Common myeloid progenitor, CD34-positive (primary cell): ENCODE data around the gene SLC6A3.

ENCODE experiments used
- CTCF ChIA-PET: fragments of 350-600 bp; sonication (Branson Sonifier 250); formaldehyde crosslinking; loops from one replicate; lab custom pipeline; 2021; ENCODE audit warnings: antibody characterized with exemption; lab: Charles Lee
- POLR2A ChIA-PET: fragments of 350-600 bp; sonication (Branson Sonifier 250); formaldehyde crosslinking; loops from one replicate; lab custom pipeline; 2021; ENCODE audit warnings: antibody characterized with exemption; lab: Charles Lee
- DNase-seq, 3 donors: peaks; one replicate each; pipeline versions ENCODE4 v3.0.0 to v3.0.0-alpha.2; 2013
- H3K27ac ChIP-seq, 2 experiments: 1 replicate in 1 of 2; 2 replicates in 1 of 2; pipeline ENCODE4 v1.7.0; 2013; ENCODE audit warnings: inconsistent platforms in 2 of 2, low read length in 2 of 2, mild to moderate bottlenecking in 2 of 2, low read depth in 1 of 2, moderate library complexity in 1 of 2; ENCODE audit not compliant: severe bottlenecking in 2 of 2, insufficient read depth in 1 of 2, poor library complexity in 1 of 2
- H3K27me3 ChIP-seq, 5 experiments: replicated peaks in 2 of 5; 1 replicate in 3 of 5; 2 replicates in 2 of 5; pipeline versions ENCODE4 v1.6.1 to v1.7.0; 2013; ENCODE audit warnings: low read length in 4 of 5, mild to moderate bottlenecking in 2 of 5, moderate library complexity in 2 of 5, inconsistent platforms in 1 of 5; ENCODE audit not compliant: insufficient read depth in 5 of 5, control insufficient read depth in 4 of 5
- H3K36me3 ChIP-seq, 4 experiments: 1 replicate in 2 of 4; 2 replicates in 2 of 4; pipeline versions ENCODE4 v1.6.1 to v1.7.0; 2013; ENCODE audit warnings: low read length in 3 of 4, control low read depth in 1 of 4, mild to moderate bottlenecking in 1 of 4; ENCODE audit not compliant: control insufficient read depth in 4 of 4, insufficient read depth in 4 of 4
- H3K4me1 ChIP-seq, 4 experiments: 1 replicate in 3 of 4; 2 replicates in 1 of 4; pipeline versions ENCODE4 v1.6.1 to v1.7.1; 2013; ENCODE audit warnings: low read length in 3 of 4, mild to moderate bottlenecking in 3 of 4, control low read depth in 1 of 4, inconsistent platforms in 1 of 4, moderate library complexity in 1 of 4; ENCODE audit not compliant: control insufficient read depth in 4 of 4, insufficient read depth in 4 of 4; ENCODE audit errors: control extremely low read depth in 1 of 4
- H3K4me3 ChIP-seq, 7 experiments: 1 replicate in 4 of 7; 2 replicates in 3 of 7; pipeline versions ENCODE4 v1.5.1 to v1.7.0; 2013; ENCODE audit warnings: mild to moderate bottlenecking in 7 of 7, low read length in 6 of 7, moderate library complexity in 6 of 7, inconsistent platforms in 2 of 7, low read depth in 2 of 7, control low read depth in 1 of 7; ENCODE audit not compliant: insufficient read depth in 4 of 7, control insufficient read depth in 1 of 7; ENCODE audit errors: extremely low read depth in 1 of 7
- H3K9me3 ChIP-seq, 5 experiments: 1 replicate in 4 of 5; 2 replicates in 1 of 5; pipeline versions ENCODE4 v1.6.1 to v1.7.1; 2013; ENCODE audit warnings: low read length in 4 of 5, mild to moderate bottlenecking in 2 of 5, inconsistent platforms in 1 of 5, low read depth in 1 of 5, moderate library complexity in 1 of 5; ENCODE audit not compliant: control insufficient read depth in 4 of 5, insufficient read depth in 2 of 5; ENCODE audit errors: control extremely low read depth in 1 of 5
- WGBS: methylation state at CpG from one replicate; pipeline ENCODE4 v1.1.5; 2013; ENCODE audit not compliant: insufficient coverage; 5-methylcytosine and 5-hydroxymethylcytosine counted together

The SLC6A3 gene

GRCh38 chr5:1487079-1487764 lies 42.0 kb upstream of the SLC6A3 start:
- Histone ChIP-seq H3K27ac (no peak overlapping the region), H3K36me3 (peaks cover 0 to 54% (median 35%) of the 10 kb centered on the region in 4 experiments), H3K4me3 (no peak overlapping the region), H3K27me3 (no peaks in the 10 kb centered on the region), H3K9me3 (no peaks in the 10 kb centered on the region), H3K4me1 (no peaks in the 10 kb centered on the region)
- WGBS: 91% methylated on average over 27 of the region's 27 CpGs
- ChIA-PET POLR2A (no interaction called here), CTCF (no interaction called here)
- no peak for DNase-seq

GRCh38 chr5:1486271-1486670 lies 41.0 kb upstream of the SLC6A3 start:
- ChIA-PET POLR2A (no interaction called here), CTCF (interaction anchor here (1.1 kb wide), 1 partner anchor 9 kb away, joined by 3 read pairs; no protein-coding TSS in a partner anchor)
- Histone ChIP-seq H3K9me3 (no peaks in the 10 kb centered on the region), H3K36me3 (peaks cover 0 to 52% (median 32%) of the 10 kb centered on the region in 4 experiments), H3K27me3 (no peaks in the 10 kb centered on the region), H3K4me1 (peaks cover 0 to 6% (median 0%) of the 10 kb centered on the region in 4 experiments), H3K4me3 (no peak overlapping the region), H3K27ac (no peak overlapping the region)
- WGBS: 100% methylated on average over 6 of the region's 13 CpGs
- DNase-seq: no peak

DNA sequence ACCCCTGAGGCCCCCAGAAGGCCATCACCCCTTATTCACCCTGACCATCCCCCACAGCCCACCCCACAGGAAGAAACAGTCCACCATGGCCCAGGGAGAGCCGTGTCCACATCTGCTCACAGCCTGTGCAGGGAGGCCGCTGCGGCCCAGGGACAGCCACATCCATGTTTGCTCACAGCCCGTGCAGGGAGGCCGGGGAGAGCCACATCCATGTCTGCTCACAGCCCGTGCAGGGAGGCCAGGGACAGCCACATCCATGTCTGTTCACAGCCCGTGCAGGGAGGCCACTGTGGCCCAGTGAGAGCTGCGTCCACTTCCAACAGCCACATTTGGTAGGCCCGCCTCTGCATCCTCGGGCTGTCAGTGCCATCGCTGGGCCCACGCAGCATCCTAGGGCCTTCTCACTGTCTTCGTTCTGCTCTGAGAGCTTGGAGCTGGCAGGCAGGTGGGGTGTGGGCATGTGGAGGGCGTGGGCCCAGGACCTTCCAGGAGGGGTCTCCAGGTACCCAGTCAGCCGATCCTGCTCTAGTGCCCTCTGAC lies 40.4 kb upstream of the SLC6A3 start:
- Histone ChIP-seq H3K36me3 (peaks cover 0 to 47% (median 29%) of the 10 kb centered on the region in 4 experiments), H3K27me3 (no peaks in the 10 kb centered on the region), H3K4me1 (peaks cover 0 to 7% (median 0%) of the 10 kb centered on the region in 4 experiments), H3K9me3 (no peaks in the 10 kb centered on the region), H3K27ac (no peak overlapping the region), H3K4me3 (no peak overlapping the region)
- CTCF ChIA-PET: interaction anchor here (1.1 kb wide), 1 partner anchor 9 kb away, joined by 3 read pairs; no protein-coding TSS in a partner anchor
- POLR2A ChIA-PET: no interaction called here
- 85% methylated on average over 14 of the region's 15 CpGs for WGBS
- DNase-seq: no peak

DNA sequence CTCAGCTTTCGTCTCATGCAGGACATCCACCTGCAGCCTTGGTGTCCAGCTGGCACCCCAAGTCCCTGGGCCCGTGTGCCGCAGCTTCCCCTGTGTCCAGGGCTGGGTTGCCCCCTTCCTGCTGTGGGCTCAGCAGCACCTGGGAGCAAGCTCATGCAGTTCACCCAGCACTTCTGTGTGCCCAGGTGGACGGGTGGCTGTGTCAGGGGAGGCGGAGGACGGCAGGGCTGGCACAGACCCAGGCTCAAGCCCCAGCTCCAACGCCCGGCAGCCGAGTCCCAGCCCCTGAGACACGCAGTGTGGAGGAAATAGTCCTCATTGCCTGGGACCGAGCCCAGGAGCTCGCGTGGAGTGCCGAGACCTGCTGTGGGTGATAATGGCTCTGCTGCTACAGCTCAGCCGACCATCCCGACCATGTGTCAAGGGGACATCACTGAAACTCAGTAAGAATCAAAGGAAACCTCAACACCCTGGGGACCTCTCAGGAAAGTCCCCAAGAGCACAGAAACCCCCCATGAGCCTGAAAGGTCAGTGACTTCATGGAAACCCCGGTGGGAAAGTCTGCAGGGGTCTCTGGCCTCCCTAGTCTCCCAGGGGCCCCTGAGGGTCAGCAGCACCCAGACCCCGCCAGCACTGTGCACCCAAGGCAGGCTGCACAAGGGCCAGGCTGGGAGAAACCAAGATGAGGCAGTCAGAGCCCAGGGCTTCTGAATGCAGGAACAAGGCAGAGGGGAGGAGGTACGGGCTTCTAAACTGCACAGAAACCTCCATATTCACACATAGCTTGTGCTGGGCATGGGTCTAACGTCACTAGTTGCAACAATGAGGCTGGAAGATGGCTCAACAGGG lies 39.7 kb upstream of the SLC6A3 start:
- Histone ChIP-seq H3K27me3 (no peaks in the 10 kb centered on the region), H3K27ac (no peak overlapping the region), H3K36me3 (peaks cover 0 to 42% (median 25%) of the 10 kb centered on the region in 4 experiments), H3K4me1 (peaks cover 0 to 7% (median 0%) of the 10 kb centered on the region in 4 experiments), H3K9me3 (no peaks in the 10 kb centered on the region), H3K4me3 (no peak overlapping the region)
- peak in 1 of 3 donors; percentile 26 for DNase-seq
- POLR2A ChIA-PET: no interaction called here
- WGBS: 92% methylated on average over 18 of the region's 20 CpGs
- CTCF ChIA-PET: interaction anchor here (0.6 to 4.2 kb wide), 3 partner anchors 8 to 159 kb away, joined by 3 to 24 read pairs (median 3); no protein-coding TSS in a partner anchor

- Histone ChIP-seq H3K36me3 (peaks cover 0 to 35% (median 22%) of the 10 kb centered on the region in 4 experiments), H3K4me1 (peaks cover 0 to 10% (median 0%) of the 10 kb centered on the region in 4 experiments), H3K27ac (no peak overlapping the region), H3K9me3 (no peaks in the 10 kb centered on the region), H3K4me3 (no peak overlapping the region), H3K27me3 (no peaks in the 10 kb centered on the region)
- POLR2A ChIA-PET: interaction anchor here (0.6 kb wide), 1 partner anchor 69 kb away, joined by 7 read pairs; no protein-coding TSS in a partner anchor
- DNase-seq: no peak
- 97% methylated on average over 22 of the region's 33 CpGs for WGBS
- CTCF ChIA-PET: interaction anchor here (0.6 to 4.2 kb wide), 4 partner anchors 8 to 160 kb away, joined by 3 to 24 read pairs (median 4); no protein-coding TSS in a partner anchor
Measured at GRCh38 chr5:1483856-1484729, 38.9 kb upstream of the SLC6A3 start.

DNA sequence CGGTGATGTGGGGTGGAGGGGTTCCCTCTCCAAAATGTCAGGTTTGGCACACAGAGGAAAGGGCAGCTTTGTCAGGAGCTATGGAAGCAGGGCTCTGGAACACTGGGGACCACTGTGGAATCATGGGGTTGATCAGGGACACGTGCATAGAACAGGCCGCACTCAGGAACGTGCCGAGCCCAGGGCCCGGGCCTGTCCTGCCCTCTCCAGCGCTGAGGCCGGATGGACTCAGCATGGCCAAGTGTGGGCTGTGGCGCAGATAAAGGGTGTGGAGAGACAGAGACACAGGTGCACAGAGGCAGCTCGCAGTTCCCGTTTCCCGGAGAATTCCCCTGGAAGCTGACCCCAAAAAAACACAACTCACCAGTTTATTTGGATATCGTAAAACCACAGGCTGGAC lies 37.8 kb upstream of the SLC6A3 start:
- peaks cover 0 to 33% (median 24%) of the 10 kb centered on the region in 4 experiments for H3K36me3 ChIP-seq
- over 99% methylated on average over 11 of the region's 13 CpGs for WGBS
- no peaks in the 10 kb centered on the region for H3K27me3 ChIP-seq
- ChIA-PET POLR2A (interaction anchor here (0.6 kb wide), 1 partner anchor 70 kb away, joined by 7 read pairs; no protein-coding TSS in a partner anchor), CTCF (interaction anchor here (0.8 to 4.2 kb wide), 4 partner anchors 9 to 161 kb away, joined by 3 to 24 read pairs (median 4); no protein-coding TSS in a partner anchor)
- no peak for DNase-seq
- no peak overlapping the region for H3K27ac ChIP-seq
- peaks cover 0 to 11% (median 0%) of the 10 kb centered on the region in 4 experiments for H3K4me1 ChIP-seq
- no peaks in the 10 kb centered on the region for H3K9me3 ChIP-seq
- no peak overlapping the region for H3K4me3 ChIP-seq
